NCI-H82 (cell line): ENCODE data around the gene SRXN1.
"Not testable (repeated sequence)": the region's sequence is repeated elsewhere in the genome, so short reads cannot be mapped to it uniquely, and the experiment has no call there.

Experiments used
- DNase-seq: peaks from one replicate; lab custom pipeline; 2025; lab: John Stamatoyannopoulos, UW

The SRXN1 gene

DNA sequence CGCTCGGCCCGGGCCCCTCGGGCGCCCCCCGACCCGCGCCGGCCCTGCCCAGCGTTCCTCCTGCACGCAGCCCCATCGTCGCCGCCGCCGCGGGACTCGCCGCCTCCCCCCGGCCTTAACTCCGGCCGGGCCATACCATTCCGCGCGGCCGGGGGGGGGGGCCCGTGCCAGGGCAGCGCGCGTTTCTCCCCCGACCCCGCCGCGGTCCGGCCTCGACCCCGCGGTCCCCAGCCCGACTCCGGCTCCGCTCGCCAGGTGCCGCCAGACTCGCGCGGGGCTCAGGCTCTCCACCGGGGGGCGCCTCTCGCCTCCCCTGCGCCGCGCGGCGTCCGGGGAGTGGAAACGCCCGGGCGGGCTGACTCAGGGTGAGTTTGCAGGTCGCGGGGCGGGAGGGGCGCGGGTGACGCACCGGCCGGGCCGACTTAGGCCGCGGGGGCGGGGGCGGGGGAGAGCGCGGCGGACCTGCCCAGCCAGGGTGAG lies at the start of gene SRXN1:
Gene SRXN1 (minus strand): TSS at position 91 of the 480 bp plus-strand sequence. CDS start 15 bp downstream, at position 76.
- peak; percentile 92 for DNase-seq

DNA sequence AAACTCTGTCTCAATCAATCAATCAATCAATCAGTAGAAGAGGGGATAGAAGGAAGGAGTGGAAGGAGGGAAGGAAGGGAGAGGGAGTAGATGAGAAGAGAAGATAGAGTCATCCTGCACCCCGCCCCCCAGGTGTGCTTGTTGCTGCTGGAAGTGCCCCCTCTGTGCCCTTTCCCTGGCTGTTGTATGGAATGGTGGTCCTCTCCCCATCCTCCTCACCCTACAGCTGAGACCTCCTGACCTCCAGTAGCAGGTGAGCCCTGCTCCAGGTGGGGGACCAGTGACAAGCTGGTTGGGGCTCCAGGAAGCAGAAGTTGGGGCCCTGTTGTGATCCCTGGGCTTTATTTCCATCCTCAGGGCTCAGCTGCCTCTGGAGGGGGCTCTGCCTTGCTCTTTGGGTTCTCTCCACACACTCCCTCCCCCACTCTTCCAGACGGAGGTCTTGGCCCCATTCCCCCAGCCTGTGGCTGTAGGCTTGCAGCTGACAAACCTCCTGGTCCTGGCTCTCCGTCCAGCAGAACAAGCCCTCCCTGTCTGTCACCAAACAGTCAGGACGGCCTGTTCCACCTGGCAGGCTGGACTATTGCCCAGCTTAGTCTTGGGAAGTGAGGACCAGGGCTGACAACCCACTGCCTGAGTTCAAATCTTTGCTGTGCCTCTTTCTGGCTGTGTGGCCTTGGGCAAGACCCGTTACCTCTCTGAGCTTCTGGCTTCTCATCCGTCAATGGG lies 48.6 kb upstream of the SRXN1 start:
- no peak for DNase-seq

DNA sequence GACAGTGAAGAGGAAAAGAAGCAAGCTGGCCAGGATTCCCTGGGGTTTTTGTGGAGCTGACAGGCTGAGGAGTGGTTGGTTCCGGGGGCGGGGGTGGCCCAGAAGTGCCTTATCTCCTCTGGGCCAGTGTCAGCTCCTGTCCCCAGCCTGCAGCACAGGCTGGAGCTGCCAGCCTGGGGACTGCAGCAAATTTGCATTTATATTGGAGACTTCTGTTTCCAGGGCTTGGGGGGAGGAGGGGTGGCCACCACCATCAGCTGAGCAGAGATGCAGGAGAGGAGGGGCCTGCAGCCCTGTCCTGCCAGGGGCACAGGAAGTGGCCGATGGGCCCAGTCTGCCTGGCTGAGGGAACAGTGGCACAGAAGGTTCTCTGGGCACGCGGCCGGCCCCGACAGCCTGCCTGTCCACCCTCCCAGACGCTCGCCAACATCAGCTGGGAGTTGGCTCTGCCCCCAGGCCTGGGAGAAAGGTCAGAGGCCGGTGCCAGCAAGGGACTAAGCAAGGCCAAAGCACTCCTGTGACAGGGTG lies 46.9 kb upstream of the SRXN1 start:
- no peak for DNase-seq

DNA sequence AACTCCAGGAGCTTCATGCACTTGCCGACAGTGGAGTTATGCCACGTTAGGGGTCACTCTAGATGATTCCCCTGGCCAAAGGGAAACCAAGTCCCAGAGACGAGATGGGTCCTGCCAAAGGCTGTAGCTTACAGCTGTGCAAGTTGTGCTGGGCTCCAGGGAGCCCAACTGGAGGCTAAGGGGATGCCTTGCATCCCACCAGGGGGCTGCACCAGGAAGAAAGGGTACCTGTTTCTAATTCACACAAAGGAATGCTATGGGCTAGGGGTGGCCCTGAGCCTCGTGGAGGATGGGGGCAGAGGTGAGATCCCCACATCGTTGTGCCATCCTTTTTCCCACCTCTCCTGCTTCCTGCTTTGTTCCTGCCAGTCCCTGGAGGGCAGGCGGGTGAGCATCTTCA lies 46.3 kb upstream of the SRXN1 start:
- no peak for DNase-seq

DNA sequence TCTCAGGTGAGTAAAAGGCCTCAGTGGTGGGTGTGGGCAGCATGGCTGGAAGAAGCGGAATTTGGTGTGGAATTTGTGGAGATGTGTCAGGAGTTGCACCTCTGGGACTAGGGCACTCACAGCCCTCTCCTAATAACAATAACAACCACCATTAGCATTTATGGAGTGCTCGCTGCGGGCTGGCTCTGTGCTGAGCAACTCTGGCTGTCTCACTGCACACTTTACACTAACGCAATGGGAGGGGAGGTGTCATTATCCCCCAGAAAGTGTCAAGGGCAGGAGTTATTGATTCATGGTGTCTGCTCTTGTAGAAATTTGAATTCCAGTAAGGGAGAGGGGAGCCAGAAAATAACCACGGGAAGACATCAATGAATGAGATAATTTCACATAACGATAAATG lies 45.3 kb upstream of the SRXN1 start:
- DNase-seq, result no peak

DNA sequence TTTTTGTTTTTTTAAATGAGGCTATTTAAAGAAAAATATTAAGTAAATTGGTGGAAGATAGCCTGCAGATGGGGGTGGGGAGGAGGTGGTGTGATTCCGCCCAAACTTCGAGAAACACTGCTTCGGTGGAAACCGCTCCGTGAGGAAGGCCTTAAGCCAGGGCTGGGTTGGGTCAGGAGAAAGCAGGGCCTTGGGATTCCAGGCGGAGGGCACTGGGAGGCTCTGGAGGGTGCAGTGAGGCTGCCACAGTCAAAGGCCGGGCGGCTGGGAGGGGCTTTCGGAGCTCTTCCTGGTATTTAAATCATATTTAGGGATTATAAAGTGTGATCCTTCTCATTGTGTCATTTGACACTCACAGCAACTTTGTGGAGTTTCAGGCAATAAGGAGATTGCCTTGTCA lies 44.8 kb upstream of the SRXN1 start:
- no peak for DNase-seq

DNA sequence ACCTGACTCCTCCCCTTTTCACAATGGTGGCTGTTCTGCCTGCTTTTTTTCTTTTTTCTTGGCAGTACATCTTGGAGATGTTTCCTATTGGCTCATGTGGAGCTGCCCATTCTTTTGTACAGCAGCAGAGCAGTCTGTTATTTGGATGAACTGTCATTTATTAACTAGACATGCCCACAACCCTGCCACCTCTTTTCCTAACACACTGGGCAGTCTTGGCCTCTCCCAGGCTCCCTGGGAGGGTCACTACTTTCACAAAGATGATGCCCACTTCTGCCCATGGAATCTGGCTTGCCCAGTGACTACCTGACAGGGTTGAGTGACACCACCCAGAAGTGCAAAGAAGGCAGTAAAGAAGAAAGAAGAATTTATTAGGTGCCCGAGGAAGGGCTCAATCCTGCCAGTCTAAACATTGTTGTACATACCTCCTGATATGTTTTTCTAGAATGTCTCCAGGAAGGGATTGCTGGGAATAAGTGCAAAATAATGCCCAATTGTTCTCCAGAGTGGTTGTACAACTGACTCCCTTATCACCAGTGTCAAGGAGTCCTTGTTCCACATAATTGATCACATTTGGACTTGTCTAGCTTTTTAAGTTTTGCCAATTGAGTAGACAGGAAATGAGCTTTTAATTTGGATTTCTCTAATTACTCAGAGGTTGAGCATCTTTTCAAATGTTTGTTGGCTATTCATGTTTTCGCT lies 42.3 kb upstream of the SRXN1 start:
- DNase-seq, result no peak

DNA sequence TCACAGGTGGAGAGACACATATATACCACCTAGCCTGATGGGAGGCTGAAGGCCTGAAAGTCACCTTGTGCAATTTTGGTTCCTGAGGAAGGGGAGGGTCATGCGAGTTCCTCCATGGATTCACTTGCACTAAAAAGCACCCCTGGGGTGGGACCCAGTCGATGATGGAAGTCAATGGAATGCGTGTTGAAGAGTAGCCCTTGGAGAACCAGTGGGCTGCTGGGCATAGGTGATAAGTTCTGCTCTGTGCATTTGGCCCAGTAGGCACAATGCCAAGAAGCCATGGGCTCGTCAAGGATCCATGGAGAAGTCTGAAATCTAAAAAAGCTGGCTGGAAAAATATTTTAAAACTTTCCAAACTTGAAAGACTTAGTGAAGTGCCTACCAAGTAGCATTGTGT lies 41.5 kb upstream of the SRXN1 start:
- DNase-seq, result no peak

DNA sequence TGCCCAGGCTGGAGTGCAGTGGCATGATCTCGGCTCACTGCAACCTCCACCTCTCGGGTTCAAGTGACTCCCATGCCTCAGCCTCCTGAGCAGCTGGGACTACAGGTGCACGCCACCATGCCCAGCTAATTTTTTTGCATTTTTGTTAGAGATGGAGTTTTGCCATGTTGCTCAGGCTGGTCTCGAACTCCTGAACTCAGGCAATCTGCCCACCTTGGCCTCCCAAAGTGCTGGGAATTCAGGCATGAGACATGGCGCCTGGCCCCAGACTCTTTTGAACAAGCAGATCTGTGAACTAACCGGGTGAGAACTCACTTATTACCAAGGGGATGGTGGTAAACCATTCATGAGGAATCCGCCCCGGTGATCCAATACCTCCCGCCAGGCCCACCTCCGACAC lies 40.8 kb upstream of the SRXN1 start:
- not testable (repeated sequence) for DNase-seq

DNA sequence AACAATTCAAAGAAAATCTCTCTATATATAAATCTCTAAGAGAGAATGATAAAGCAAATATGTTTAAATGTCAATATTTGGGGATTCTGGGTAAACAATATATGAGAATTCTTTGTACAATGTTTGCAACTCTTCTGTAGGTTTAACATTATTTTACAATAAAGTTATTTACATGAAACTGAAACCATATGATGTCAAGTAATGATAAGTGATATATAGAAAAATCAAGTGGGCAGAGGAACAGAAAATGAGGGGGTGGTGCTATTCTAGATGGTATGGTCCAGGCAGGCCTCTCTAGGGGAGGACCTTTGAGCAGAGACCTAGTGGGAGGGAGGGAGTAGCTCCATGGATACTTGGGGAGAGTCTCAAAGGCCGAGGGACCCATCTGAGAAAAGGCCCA lies 39.0 kb upstream of the SRXN1 start:
- no peak for DNase-seq

DNA sequence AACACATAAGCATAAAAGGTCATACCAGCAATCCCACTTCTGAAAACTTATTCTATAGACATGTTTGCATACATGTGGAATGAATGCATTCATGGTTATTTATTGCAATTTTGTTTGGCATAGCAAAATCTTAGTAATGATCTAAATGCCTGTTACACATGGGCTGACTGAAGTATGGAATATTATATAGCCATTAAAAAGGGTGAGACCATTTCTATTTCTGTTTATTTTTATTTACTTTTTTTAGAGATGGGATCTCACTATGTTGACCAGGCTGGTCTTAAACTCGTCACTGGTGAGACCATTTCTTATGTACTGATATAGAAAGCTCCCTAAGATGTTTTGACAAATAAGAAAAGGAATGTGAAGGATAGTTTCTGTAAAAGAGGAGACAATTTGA lies 36.9 kb upstream of the SRXN1 start:
- no peak for DNase-seq

DNA sequence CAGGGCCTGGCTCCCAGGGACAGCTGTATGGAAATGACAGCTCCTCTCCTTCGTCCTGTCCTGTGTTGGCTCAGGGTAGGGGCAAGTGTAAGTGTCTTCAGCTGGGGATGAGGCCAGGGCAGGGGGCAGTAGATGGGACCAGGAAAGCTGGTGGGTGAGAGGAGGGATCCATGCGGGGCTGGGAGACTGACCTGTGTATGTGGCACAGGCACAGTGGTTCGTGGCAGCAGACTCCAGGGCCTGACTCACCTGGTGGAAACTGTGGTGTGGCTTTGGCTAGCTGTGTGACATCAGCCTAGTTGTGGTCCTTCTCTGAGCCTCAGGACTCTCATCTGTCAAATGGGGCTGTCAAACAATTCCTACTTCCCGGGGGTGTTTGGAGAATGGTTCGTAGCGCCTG lies 36.3 kb upstream of the SRXN1 start:
- DNase-seq, result no peak

DNA sequence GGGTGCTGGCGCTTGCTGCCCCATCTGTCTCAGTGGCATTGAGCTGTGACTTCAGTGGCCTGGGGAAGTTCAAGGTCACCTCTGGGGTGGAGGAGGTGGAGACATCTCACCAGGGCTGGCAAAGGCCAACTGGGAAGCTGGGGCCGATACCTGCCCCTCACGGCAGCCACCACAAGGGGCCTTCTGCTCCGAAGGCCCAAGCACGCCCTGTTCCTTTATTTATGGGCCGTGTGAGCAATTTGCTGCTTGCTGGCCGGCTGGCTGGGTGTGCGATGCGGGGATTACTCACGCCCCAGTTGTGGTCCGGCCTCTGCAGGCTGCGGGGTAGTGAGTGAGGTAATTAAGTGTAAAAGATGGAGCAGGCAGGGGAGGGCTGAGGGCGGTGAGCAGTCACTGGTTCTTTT lies 35.8 kb upstream of the SRXN1 start:
- peak; percentile 31 for DNase-seq

DNA sequence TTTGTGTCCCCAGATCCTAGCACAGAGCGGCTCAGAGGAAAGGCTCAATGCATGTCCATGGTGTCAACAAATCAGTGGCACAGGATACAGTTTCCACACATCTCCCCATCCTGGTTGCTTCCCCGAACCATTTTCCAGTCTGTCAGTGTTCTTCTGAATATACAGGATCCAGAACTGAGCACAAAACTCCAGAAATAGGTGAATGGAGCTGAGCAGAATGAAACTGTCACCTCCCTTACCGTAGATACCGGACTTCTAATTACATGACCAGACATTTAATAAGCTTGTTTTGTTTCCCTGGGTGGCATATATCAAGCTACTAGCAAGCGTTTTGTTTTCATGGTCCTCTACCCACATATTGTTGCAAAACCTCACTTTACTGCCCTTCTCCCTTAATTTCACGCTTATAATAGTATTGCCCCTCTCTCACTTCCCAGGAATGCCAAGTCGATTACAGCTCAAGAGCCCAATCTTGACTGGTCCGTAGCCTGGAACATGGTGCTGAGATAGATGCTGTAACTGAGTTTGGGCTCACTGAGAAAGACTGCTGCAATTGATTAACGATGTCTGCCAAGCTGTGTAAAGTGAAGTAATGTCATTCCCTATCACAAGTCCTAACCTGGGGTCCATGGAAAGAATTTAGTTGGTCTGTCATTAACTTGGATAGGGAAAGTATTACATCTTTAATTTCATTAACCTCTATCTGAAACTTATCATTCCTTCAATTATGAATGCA lies 34.6 kb upstream of the SRXN1 start:
- no peak for DNase-seq

DNA sequence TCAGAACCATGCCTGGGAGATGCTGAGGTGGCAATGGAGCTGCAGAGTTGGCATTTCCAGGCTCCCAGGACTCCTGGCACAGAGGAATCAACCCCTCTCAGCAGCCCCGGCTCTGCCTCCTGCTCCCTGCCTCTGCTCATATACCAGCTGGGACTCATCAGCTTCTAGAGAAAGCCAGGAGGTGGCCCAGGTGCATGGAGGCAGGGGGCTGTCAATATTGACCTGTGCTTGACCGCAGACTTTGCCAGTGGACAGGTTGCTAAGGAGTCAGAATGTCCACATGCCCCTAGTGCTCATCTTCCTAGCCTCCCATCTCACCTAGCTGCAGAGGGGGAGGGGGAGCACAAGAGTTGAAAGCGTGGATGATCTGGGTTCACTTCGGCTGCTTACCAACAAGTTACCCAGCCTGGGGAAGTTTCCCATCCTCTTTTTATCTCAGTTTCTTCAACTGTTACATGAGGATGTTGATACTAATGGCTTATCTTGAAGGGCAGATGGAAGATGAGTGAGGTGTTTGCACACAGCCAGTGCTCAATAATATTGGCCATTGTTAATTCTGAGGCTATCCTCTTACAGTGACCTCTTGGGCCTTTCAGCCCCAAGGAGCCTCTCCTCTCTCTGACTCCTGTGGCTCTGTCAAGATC lies 31.8 kb upstream of the SRXN1 start:
- no peak for DNase-seq

DNA sequence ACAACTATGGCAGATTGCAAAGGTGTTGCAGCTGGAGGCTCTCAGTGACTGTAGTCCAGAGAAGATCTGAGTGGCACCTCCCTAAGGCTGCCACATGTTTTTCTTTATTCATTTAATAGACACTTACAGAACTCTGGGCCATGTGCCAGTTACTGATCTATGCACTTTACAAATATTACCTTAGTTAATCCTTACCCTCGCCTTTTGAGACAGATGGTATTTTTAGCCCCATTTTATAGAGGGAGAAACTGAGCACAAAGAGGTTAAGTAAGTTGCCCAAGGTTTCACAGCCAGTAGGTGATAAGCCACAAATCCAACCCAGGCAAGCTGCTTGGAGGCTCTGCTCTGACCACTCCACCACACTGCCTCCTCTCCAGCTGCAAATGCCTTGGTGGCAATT lies 29.1 kb upstream of the SRXN1 start:
- DNase-seq, result peak; percentile 37

DNA sequence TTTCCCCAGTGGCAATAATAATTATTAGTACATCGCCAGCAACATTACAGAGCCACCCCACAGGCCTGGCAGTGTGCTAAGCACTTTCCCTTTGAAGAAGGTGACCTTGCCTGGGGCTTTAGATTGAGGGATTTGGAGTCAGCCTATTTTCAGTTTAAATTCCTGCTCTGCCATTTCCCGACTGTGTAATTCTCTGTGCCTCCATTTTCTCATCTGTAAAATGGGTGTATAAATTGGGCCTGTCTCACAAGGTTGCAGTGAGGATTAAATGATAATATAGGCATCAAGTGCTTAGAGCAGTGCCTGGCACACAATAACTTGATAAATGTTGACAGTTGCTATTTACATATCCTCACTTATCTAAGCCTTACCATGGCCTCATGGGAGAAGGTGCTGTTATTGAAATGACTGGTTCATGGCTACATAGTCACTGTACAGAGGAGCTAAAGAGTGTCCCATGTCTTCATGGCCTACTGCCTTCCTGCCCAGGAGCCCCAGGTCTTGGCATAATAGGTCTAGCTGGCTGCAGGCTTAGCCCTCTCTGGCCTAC lies 27.7 kb upstream of the SRXN1 start:
- no peak for DNase-seq

DNA sequence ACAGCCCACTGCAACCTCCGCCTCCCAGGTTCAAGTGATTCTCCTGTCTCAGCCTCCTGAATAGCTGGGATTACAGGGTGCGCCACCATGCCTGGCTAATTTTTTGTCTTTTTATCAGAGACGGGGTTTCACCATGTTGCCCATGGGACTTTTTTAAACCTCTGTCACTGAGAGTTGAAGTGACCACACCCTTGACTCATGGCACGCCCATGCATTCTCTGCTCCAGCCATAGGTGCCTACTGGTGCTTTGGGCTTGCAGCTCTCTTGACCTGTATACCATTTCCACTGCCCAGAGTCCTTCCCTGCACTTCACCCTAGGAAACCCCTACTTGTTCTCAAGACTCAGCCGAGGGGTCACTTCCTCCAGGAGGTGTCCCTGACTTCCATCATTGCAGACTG lies 25.0 kb upstream of the SRXN1 start:
- DNase-seq, result no peak

DNA sequence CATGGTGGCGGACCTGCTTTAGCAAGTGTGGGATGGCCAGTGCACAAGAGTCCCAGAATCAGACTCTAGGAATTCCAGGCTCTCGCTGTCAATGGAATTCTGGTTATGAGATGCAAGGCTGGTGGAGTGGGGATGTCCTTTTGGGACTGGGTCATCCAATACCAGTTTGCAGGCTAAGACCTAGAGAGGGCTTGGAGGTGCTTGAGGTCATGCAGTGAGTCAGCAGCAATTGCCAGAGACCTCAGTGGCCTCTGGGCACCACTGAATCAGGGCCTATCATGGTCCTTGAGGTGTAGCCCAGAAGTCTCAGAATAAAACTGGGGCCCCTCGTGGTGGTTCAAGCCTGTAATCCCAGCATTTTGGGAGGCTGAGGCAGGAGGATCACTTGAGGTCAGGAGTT lies 24.0 kb upstream of the SRXN1 start:
- peak; percentile 46 for DNase-seq

DNA sequence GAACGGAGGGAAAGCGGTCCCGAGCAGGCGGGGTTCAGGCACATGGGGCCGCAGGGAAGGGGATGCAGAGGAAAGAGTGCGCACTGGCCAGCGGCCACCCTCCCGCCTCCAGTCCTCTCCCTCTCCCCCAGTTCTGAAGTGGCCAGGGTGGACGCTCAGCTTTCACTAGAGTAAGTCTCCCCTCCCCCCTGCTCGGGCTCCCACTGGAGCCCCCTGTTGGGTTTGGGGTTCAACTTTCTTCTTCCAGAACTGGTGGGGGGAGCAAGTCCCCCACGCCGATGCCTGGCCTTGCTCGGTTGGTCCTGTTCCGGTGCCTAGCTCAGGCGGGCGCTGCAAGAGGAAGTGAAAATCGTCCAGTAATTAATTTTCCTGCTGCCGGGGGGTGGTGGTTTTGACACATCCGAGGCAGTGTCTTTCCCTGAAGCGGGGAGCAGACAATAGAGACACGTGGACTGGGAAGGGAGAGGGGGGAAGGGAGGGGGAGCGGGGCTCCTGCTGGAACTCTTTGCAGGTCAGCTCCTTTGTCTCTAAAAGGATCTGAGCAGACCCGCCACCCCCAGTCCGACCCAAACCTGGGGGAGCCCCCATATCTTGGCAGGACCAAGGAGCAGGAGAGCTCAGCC lies 23.4 kb upstream of the SRXN1 start:
- peak; percentile 66 for DNase-seq
